Stimulated activated CD4-positive, alpha-beta T cell treated with anti-CD3 and anti-CD28 coated beads, Interleukin-4, amount 100 ng/mL, for 1 hour (primary cell): ENCODE data around the gene CD163L1.

Experiments used
- DNase-seq: peaks from one replicate; pipeline ENCODE4 v3.0.0-alpha.2; 2020

CD163L1 gene

DNA sequence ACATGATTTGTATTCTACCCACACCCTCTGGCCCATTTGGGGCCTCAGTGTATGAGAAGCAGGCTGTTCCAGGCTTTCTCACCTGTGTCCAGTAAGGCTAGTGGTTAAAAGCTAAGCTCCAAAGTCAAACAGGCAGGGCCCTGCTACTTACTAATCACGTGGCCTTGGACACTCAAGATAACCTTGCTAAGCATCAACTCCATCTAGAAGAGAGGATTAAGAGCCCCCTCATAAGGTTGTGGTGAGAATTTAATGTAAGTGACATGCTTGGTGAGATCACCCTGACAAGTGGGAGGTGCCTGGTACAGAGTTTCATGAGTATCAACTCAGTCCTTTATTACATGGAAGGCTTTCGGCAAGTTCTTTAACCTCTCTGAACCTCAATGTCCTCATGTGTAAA, 122.3 kb downstream of the CD163L1 start:
- DNase-seq, result no peak

DNA sequence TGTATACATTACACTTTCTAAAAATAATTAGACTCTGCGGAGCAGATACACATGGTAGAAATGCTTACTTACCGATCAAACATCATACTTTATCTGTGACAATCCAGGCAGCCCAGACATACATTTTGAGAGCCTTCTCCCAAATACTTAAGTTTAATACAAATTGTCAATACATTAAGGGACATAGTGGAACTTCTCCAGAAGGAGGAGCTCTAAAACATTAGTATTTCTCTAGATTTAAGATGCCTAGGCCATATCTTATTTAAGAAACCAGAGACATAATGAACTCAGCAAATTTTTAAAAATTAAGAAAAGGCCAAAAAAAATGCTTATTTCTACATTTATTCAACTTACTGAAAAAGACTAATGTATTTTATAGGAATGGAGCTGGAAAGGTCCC, 124.0 kb downstream of the CD163L1 start:
- no peak for DNase-seq

DNA sequence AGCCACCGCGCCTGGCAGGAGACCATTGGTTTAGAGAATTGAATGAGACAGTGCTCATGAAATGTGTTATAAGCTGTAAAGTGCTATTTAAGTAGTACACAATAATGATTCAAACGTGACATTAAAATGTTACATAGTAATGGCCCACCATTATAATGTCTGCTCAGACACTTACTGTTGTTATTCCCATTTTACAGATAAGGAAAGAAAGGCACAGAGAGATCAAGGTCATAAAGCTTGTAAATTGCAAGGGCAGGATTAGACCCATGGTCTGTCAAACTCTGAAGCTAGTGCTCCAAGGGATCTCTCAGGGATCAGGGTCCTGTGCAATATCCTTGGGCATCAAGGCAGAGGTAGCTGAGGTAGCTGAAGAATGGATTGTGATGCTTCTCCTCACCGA, 133.9 kb downstream of the CD163L1 start:
- no peak for DNase-seq
